Gastroesophageal sphincter (tissue), 3 donors: ENCODE results near the gene KCNS1.

Experiments used
- CTCF ChIP-seq, 4 experiments: fragments of 200-600 bp in 2 of 4; fragments of 450-650 bp in 2 of 4; sonication (generic) in 1 of 4; IDR thresholded peaks; one replicate each; pipeline ENCODE4 v1.5.1; 2017 to 2019; ENCODE audit warnings: antibody characterized with exemption in 4 of 4, mild to moderate bottlenecking in 2 of 4, moderate library complexity in 2 of 4
- POLR2A ChIP-seq, 2 donors: fragments of 450-650 bp; IDR thresholded peaks; one replicate each; pipeline ENCODE4 v1.6.1; 2017; ENCODE audit warnings: antibody characterized with exemption in 2 of 2, mild to moderate bottlenecking in 2 of 2, moderate library complexity in 1 of 2

DNA sequence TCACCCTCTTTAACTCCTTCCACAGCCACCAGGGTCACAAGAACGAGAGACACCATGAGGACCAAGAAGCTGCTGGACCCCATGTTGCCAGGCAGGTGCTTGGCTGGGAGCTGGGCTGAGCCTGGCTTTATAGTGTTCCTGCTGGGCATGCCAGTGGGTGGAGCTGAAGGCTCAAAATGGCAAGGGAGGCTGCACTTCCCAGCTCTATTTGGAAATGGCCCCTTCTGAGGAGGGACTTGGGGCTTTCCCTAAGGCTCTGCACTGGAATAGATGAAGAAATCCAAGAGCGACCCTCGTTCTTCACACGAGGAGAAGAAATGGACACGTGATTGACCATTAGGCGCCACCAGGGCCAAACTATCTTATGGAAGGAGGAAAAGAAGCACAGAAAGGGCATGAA, 23.4 kb upstream of the KCNS1 start, which contains the start of gene WFDC12:
- TF ChIP-seq CTCF (IDR thresholded peaks at IDR 0.05) (no peak), POLR2A (IDR thresholded peaks at IDR 0.05) (no peak)
